Kidney (tissue), 14 donors: Measurements from ENCODE around the gene ZP1. TPM values are rescaled to one million over a fixed set of nuclear protein-coding genes. Genes with fewer than 3 reads are reported as not detected.
A peak's percentile ranks its signal among the peaks of the same experiment; 100 is the strongest.

Experiments used
- DNase-seq, 5 donors: peaks; one replicate each; pipeline ENCODE4 v3.0.0-alpha.2; 2013 to 2020
- FAIRE-seq: peaks from 2 replicates; lab custom pipeline; 2012; peaks lifted over from hg19 to GRCh38; lab: Jason Lieb, UNC
- H3K27ac ChIP-seq, 2 donors: one replicate each; pipeline ENCODE4 v1.7.0; 2013; ENCODE audit warnings: low read depth in 2 of 2, low read length in 2 of 2, inconsistent platforms in 1 of 2
- H3K27me3 ChIP-seq: one replicate; pipeline ENCODE4 v1.7.1; 2013; ENCODE audit warnings: low read length, inconsistent platforms; ENCODE audit not compliant: control insufficient read depth, insufficient read depth
- H3K36me3 ChIP-seq, 3 donors: one replicate each; pipeline versions ENCODE4 v1.7.0 to v1.7.1; 2013; ENCODE audit warnings: low read length in 3 of 3, control low read depth in 1 of 3, inconsistent platforms in 1 of 3; ENCODE audit not compliant: insufficient read depth in 3 of 3, control insufficient read depth in 2 of 3
- H3K4me1 ChIP-seq, 3 donors: one replicate each; pipeline versions ENCODE4 v1.7.0 to v1.7.1; 2013; ENCODE audit warnings: low read length in 3 of 3, inconsistent platforms in 1 of 3, low read depth in 1 of 3; ENCODE audit not compliant: control insufficient read depth in 2 of 3, insufficient read depth in 2 of 3
- H3K4me3 ChIP-seq, 3 donors: one replicate each; pipeline versions ENCODE4 v1.7.0 to v1.8.1; 2013; ENCODE audit warnings: low read length in 3 of 3, control low read depth in 1 of 3, inconsistent platforms in 1 of 3
- H3K9ac ChIP-seq, 3 donors: one replicate each; pipeline versions ENCODE4 v1.7.0 to v1.7.1; 2013; ENCODE audit warnings: low read length in 3 of 3, control low read depth in 1 of 3, inconsistent platforms in 1 of 3
- H3K9me3 ChIP-seq, 3 donors: one replicate each; pipeline versions ENCODE4 v1.7.0 to v1.7.1; 2013; ENCODE audit warnings: low read length in 3 of 3, control low read depth in 1 of 3, inconsistent platforms in 1 of 3; ENCODE audit not compliant: control insufficient read depth in 2 of 3, insufficient read depth in 1 of 3
- CTCF ChIP-seq: IDR thresholded peaks from 3 replicates; pipeline ENCODE4 v1.5.1; 2012; ENCODE audit warnings: mild to moderate bottlenecking, moderate library complexity, borderline replicate concordance; ENCODE audit not compliant: insufficient read depth; ENCODE audit errors: extremely low read depth
- intact Hi-C: fragments of 100-400 bp; cut with DNase I; formaldehyde crosslinking; loops from one replicate; pipeline ENCODE4 v1.11.1; 2022
- polyA plus RNA-seq: library from polyadenylated mRNA; stranded (reverse); fragments of 350-450 nt; fragmentation: Illumina TruSeq; extraction: RNeasy Lipid Tissue Mini Kit (QIAGEN cat#74804); gene quantifications from one replicate; pipeline ENCODE4 v1.2.3, GENCODE V29; 2014; ENCODE audit warnings: low read depth, low replicate concordance; ENCODE audit not compliant: insufficient read depth
- total RNA-seq: library from RNA; stranded (reverse); fragmentation: NEBNext Ultra II Directional; extraction: Animal tissue kit (Norgen Biotek cat#: 25700); gene quantifications from one replicate; pipeline ENCODE4 v1.2.1, GENCODE V29; 2021
- donor health status: control.
- donor health status: control.
- donor health status: control.
- donor health status: control.
- donor health status: control.
- donor health status: DM: yes; HTN: yes; CAD: no.
- donor health status: Normal renal cell carcinoma (clear cell type).

The ZP1 gene
- total and polyA plus RNA-seq, 2 donors from 2014 or later: not detected

GRCh38 chr11:60872961-60873524, 5.7 kb downstream of the ZP1 start:
- no peak for TF ChIP-seq CTCF
- Histone ChIP-seq H3K36me3 (no peaks in the 10 kb centered on the region), H3K27me3 (no peaks in the 10 kb centered on the region), H3K4me3 (no peak overlapping the region), H3K9ac (no peak overlapping the region), H3K27ac (no peak overlapping the region), H3K9me3 (no peaks in the 10 kb centered on the region), H3K4me1 (no peaks in the 10 kb centered on the region)
- DNase-seq (peak in 1 of 5 donors; percentile 31), FAIRE-seq (no peak)
- intact Hi-C loops: no loop called here

GRCh38 chr11:60873533-60873932, 6.2 kb downstream of the ZP1 start:
- H3K27ac ChIP-seq: no peak overlapping the region
- H3K27me3 ChIP-seq: no peaks in the 10 kb centered on the region
- H3K9me3 ChIP-seq: no peaks in the 10 kb centered on the region
- no peak overlapping the region for H3K4me3 ChIP-seq
- no peaks in the 10 kb centered on the region for H3K4me1 ChIP-seq
- H3K36me3 ChIP-seq: no peaks in the 10 kb centered on the region
- peak in 1 of 5 donors; percentile 23 for DNase-seq
- no peak for TF ChIP-seq CTCF
- no peak for FAIRE-seq
- no peak overlapping the region for H3K9ac ChIP-seq
- intact Hi-C loops: no loop called here

DNA sequence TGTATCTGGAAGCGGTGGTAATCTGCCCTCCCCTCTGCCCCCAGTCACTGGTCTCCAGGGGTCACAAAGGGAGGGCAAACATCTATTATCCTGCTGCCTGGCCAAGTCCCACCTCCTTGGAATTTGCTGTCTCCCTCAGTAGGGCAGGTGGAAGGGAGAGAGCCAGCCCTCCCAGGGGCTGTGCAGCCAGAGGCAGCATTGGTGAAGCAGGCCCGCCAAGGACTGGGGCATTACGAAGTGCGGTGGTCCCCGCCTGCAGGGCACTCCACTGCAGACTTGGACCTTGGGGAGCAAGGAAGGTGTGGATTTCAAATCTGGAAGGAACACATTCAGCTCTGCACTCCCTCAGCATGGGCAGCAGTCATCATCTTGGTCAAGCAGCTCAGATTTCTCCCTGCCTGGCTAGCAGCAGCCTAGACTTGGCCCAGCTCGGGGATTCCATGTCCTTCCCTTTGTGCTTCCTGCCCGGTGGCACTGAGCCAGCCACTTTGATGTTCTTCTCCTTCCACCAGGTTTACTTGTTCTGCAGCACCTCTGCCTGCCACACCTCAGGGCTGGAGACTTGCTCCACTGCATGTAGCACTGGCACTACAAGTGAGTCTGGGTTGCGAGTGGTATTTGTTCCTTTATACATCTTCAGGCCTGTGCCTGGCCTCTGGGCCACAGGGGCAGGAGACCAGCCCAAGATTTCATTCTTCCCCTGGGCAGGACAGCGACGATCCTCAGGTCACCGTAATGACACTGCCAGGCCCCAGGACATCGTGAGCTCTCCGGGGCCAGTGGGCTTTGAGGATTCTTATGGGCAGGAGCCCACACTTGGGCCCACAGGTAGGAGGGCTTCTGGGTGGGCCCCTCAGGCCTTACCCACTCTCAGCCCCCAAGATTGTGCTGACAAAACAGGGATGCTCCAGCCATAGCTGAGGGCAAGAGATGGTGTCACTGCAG, 7.4 kb downstream of the ZP1 start:
- H3K4me1 ChIP-seq: no peaks in the 10 kb centered on the region
- no peak overlapping the region for H3K9ac ChIP-seq
- no peak overlapping the region for H3K27ac ChIP-seq
- DNase-seq (peak in 1 of 5 donors; percentile 28), FAIRE-seq (no peak)
- no peaks in the 10 kb centered on the region for H3K27me3 ChIP-seq
- H3K4me3 ChIP-seq: no peak overlapping the region
- intact Hi-C loops: no loop called here
- H3K9me3 ChIP-seq: no peaks in the 10 kb centered on the region
- no peak for TF ChIP-seq CTCF
- H3K36me3 ChIP-seq: no peaks in the 10 kb centered on the region
